Loucy (cell line): ENCODE data around the gene MRNIP.

Source experiments
- H2AFZ ChIP-seq: fragments of 200-600 bp; sonication (generic); 2 replicates; pipeline ENCODE4 v1.6.0; 2016; ENCODE audit warnings: antibody characterized with exemption, mild to moderate bottlenecking, low read length, moderate library complexity
- H3F3A ChIP-seq: fragments of 200-600 bp; 2 replicates; pipeline ENCODE4 v1.6.0; 2016; ENCODE audit warnings: antibody characterized with exemption, low read depth, mild to moderate bottlenecking
- H3K27me3 ChIP-seq: fragments of 200-600 bp; sonication (generic); 2 replicates; pipeline ENCODE4 v1.6.1; 2014; ENCODE audit warnings: low read length, mild to moderate bottlenecking; ENCODE audit not compliant: insufficient read depth, poor library complexity, severe bottlenecking
- H3K36me3 ChIP-seq: fragments of 200-600 bp; sonication (generic); 2 replicates; pipeline ENCODE4 v1.6.1; 2016; ENCODE audit warnings: low read length; ENCODE audit not compliant: insufficient read depth
- H3K4me1 ChIP-seq: fragments of 200-600 bp; sonication (generic); 2 replicates; pipeline ENCODE4 v1.5.1; 2014; ENCODE audit warnings: low read length, mild to moderate bottlenecking; ENCODE audit not compliant: insufficient read depth, poor library complexity, severe bottlenecking
- H3K4me2 ChIP-seq: fragments of 200-600 bp; sonication (generic); 2 replicates; pipeline ENCODE4 v1.6.0; 2014; ENCODE audit warnings: antibody characterized with exemption, low read length, low read depth, mild to moderate bottlenecking; ENCODE audit not compliant: poor library complexity, severe bottlenecking
- H3K4me3 ChIP-seq: fragments of 200-600 bp; sonication (generic); 2 replicates; pipeline ENCODE4 v1.5.1; 2014; ENCODE audit warnings: low read length, mild to moderate bottlenecking, mixed read lengths; ENCODE audit not compliant: poor library complexity, severe bottlenecking
- H3K79me2 ChIP-seq: fragments of 200-600 bp; sonication (generic); 2 replicates; pipeline ENCODE4 v1.6.1; 2014; ENCODE audit warnings: low read length; ENCODE audit not compliant: insufficient read depth
- H3K9ac ChIP-seq: fragments of 200-600 bp; sonication (generic); 2 replicates; pipeline ENCODE4 v1.6.0; 2014; ENCODE audit warnings: mild to moderate bottlenecking, low read depth, low read length, moderate library complexity; ENCODE audit not compliant: poor library complexity, severe bottlenecking
- H3K9me2 ChIP-seq: fragments of 200-600 bp; sonication (generic); replicated peaks from 2 replicates; pipeline ENCODE4 v1.6.1; 2016; ENCODE audit warnings: low read depth, low read length, mixed read lengths
- H3K9me3 ChIP-seq: fragments of 200-600 bp; sonication (generic); 2 replicates; pipeline ENCODE4 v1.6.1; 2014; ENCODE audit warnings: mild to moderate bottlenecking, antibody characterized with exemption, low read length, low read depth; ENCODE audit not compliant: insufficient read depth
- H4K20me1 ChIP-seq: fragments of 200-600 bp; sonication (generic); 2 replicates; pipeline ENCODE4 v1.6.0; 2014; ENCODE audit warnings: antibody characterized with exemption, low read length, mild to moderate bottlenecking; ENCODE audit not compliant: insufficient read depth, poor library complexity, severe bottlenecking
- CTCF ChIP-seq: fragments of 200-600 bp; sonication (generic); conservative IDR thresholded peaks from 2 replicates; pipeline ENCODE4 v1.5.1; 2014; ENCODE audit warnings: mild to moderate bottlenecking, antibody characterized with exemption, low read length
- EZH2phosphoT487 ChIP-seq: fragments of 200-600 bp; IDR thresholded peaks from 2 replicates; pipeline ENCODE4 v1.6.1; 2018; ENCODE audit warnings: antibody characterized with exemption, mild to moderate bottlenecking, moderate library complexity, borderline replicate concordance

Gene MRNIP

GRCh38 chr5:179893958-179894895 is 35.6 kb upstream of the MRNIP start:
- no peaks in the 10 kb centered on the region for H4K20me1 ChIP-seq
- no peaks in the 10 kb centered on the region for H3K4me1 ChIP-seq
- H2AFZ ChIP-seq: no peak overlapping the region
- no peak overlapping the region for H3K9ac ChIP-seq
- H3F3A ChIP-seq: no peaks in the 10 kb centered on the region
- no peak for TF ChIP-seq EZH2phosphoT487
- no peak for TF ChIP-seq CTCF
- no peaks in the 10 kb centered on the region for H3K9me3 ChIP-seq
- no peaks in the 10 kb centered on the region for H3K9me2 ChIP-seq
- no peaks in the 10 kb centered on the region for H3K27me3 ChIP-seq
- peaks cover 23% of the 10 kb centered on the region; the same call in 1 of the 2 replicates for H3K36me3 ChIP-seq
- H3K79me2 ChIP-seq: no peaks in the 10 kb centered on the region
- no peak overlapping the region for H3K4me3 ChIP-seq
- no peak overlapping the region for H3K4me2 ChIP-seq

GRCh38 chr5:179893076-179893957 is 34.7 kb upstream of the MRNIP start:
- TF ChIP-seq CTCF: no peak
- Histone ChIP-seq H3K27me3 (no peaks in the 10 kb centered on the region), H3K79me2 (no peaks in the 10 kb centered on the region), H3K36me3 (peaks cover 19% of the 10 kb centered on the region; the same call in 1 of the 2 replicates), H3K9me3 (no peaks in the 10 kb centered on the region), H3K4me1 (no peaks in the 10 kb centered on the region), H3F3A (no peaks in the 10 kb centered on the region), H3K4me3 (no peak overlapping the region), H4K20me1 (no peaks in the 10 kb centered on the region), H3K9ac (no peak overlapping the region), H2AFZ (no peak overlapping the region), H3K4me2 (no peak overlapping the region), H3K9me2 (no peaks in the 10 kb centered on the region)

GRCh38 chr5:179892255-179892654 is 33.6 kb upstream of the MRNIP start:
- H3K4me1 ChIP-seq: no peaks in the 10 kb centered on the region
- peaks cover 14% of the 10 kb centered on the region; the same call in 1 of the 2 replicates for H3K36me3 ChIP-seq
- no peaks in the 10 kb centered on the region for H4K20me1 ChIP-seq
- no peaks in the 10 kb centered on the region for H3K9me3 ChIP-seq
- H3K9ac ChIP-seq: no peak overlapping the region
- no peaks in the 10 kb centered on the region for H3K27me3 ChIP-seq
- no peaks in the 10 kb centered on the region for H3K79me2 ChIP-seq
- H3K4me3 ChIP-seq: no peak overlapping the region
- no peak overlapping the region for H2AFZ ChIP-seq
- TF ChIP-seq EZH2phosphoT487 (no peak), CTCF (no peak)
- H3F3A ChIP-seq: no peaks in the 10 kb centered on the region
- H3K4me2 ChIP-seq: no peak overlapping the region
- no peaks in the 10 kb centered on the region for H3K9me2 ChIP-seq
